Trophoblast cell (in vitro differentiated cells and primary cell): Measurements from ENCODE around the gene TLL2.
A peak's percentile ranks its signal among the peaks of the same experiment; 100 is the strongest.

Experiments
- DNase-seq, 2 donors: peaks; one replicate each; pipeline ENCODE4 v3.0.0-alpha.2; 2016
- H2AFZ ChIP-seq: 2 replicates; pipeline ENCODE4 v1.6.1; 2013; ENCODE audit warnings: low read length, moderate library complexity, mild to moderate bottlenecking; ENCODE audit not compliant: insufficient read depth, poor library complexity
- H2AK5ac ChIP-seq: 2 replicates; pipeline ENCODE4 v1.6.1; 2013; ENCODE audit warnings: mild to moderate bottlenecking, low read length
- H2BK120ac ChIP-seq: 2 replicates; pipeline ENCODE4 v1.6.1; 2013; ENCODE audit warnings: low read length, mild to moderate bottlenecking, moderate library complexity; ENCODE audit not compliant: insufficient read depth, poor library complexity
- H2BK12ac ChIP-seq: 2 replicates; pipeline ENCODE4 v1.6.1; 2013; ENCODE audit warnings: mild to moderate bottlenecking, low read length, moderate library complexity
- H2BK5ac ChIP-seq: 2 replicates; pipeline ENCODE4 v1.6.1; 2013; ENCODE audit warnings: low read length, low read depth, moderate library complexity, mild to moderate bottlenecking; ENCODE audit not compliant: poor library complexity
- H3K14ac ChIP-seq: 2 replicates; pipeline ENCODE4 v1.6.1; 2013; ENCODE audit warnings: mild to moderate bottlenecking, low read length
- H3K18ac ChIP-seq: 2 replicates; pipeline ENCODE4 v1.6.1; 2013; ENCODE audit warnings: mild to moderate bottlenecking, low read length
- H3K23ac ChIP-seq: 2 replicates; pipeline ENCODE4 v1.6.1; 2013; ENCODE audit warnings: low read length
- H3K27ac ChIP-seq: 2 replicates; pipeline ENCODE4 v1.5.1; 2013; ENCODE audit warnings: low read depth, mild to moderate bottlenecking, inconsistent platforms, low read length, moderate library complexity
- H3K27me3 ChIP-seq: 2 replicates; pipeline ENCODE4 v1.6.1; 2013; ENCODE audit warnings: inconsistent platforms, mild to moderate bottlenecking, low read length, moderate library complexity; ENCODE audit not compliant: insufficient read depth
- H3K36me3 ChIP-seq, 2 experiments: 1 replicate in 1 of 2; 2 replicates in 1 of 2; pipeline ENCODE4 v1.6.1; 2013; ENCODE audit warnings: low read length in 2 of 2, mild to moderate bottlenecking in 2 of 2, moderate library complexity in 1 of 2; ENCODE audit not compliant: insufficient read depth in 2 of 2, control insufficient read depth in 1 of 2
- H3K4ac ChIP-seq: 2 replicates; pipeline ENCODE4 v1.6.1; 2013; ENCODE audit warnings: low read depth, mild to moderate bottlenecking, low read length, moderate library complexity
- H3K4me1 ChIP-seq, 2 experiments: 1 replicate in 1 of 2; 2 replicates in 1 of 2; pipeline ENCODE4 v1.6.1; 2013; ENCODE audit warnings: low read length in 2 of 2, mild to moderate bottlenecking in 2 of 2, moderate library complexity in 1 of 2; ENCODE audit not compliant: insufficient read depth in 2 of 2, control insufficient read depth in 1 of 2
- H3K4me2 ChIP-seq: 2 replicates; pipeline ENCODE4 v1.6.1; 2013; ENCODE audit warnings: inconsistent platforms, mild to moderate bottlenecking, low read length, moderate library complexity
- H3K4me3 ChIP-seq: 2 replicates; pipeline ENCODE4 v1.5.1; 2013; ENCODE audit warnings: mild to moderate bottlenecking, low read depth, low read length, inconsistent platforms
- H3K79me1 ChIP-seq: one replicate; pipeline ENCODE4 v1.6.1; 2013; ENCODE audit warnings: low read length
- H3K79me2 ChIP-seq: 2 replicates; pipeline ENCODE4 v1.6.1; 2013; ENCODE audit warnings: low read length, mild to moderate bottlenecking; ENCODE audit not compliant: control insufficient read depth, insufficient read depth, poor library complexity
- H3K9ac ChIP-seq: 2 replicates; pipeline ENCODE4 v1.6.1; 2013; ENCODE audit warnings: mild to moderate bottlenecking, low read length
- H3K9me3 ChIP-seq: 2 replicates; pipeline ENCODE4 v1.6.1; 2013; ENCODE audit warnings: low read depth, mild to moderate bottlenecking, control low read depth, inconsistent platforms, low read length; ENCODE audit not compliant: insufficient read depth
- H4K12ac ChIP-seq: 2 replicates; pipeline ENCODE4 v1.6.1; 2013; ENCODE audit warnings: low read depth, mild to moderate bottlenecking, low read length, moderate library complexity
- H4K8ac ChIP-seq: 2 replicates; pipeline ENCODE4 v1.6.1; 2013; ENCODE audit warnings: low read depth, mild to moderate bottlenecking, low read length, moderate library complexity
- H4K91ac ChIP-seq: one replicate; pipeline ENCODE4 v1.6.1; 2013; ENCODE audit warnings: low read depth, mild to moderate bottlenecking, low read length, moderate library complexity
- WGBS: extraction: QIAGEN DNeasy Blood & Tissue Kit; methylation state at CpG from one replicate; pipeline ENCODE4 v1.1.7; 2013; ENCODE audit warnings: missing lambda C conversion rate; ENCODE audit not compliant: insufficient read length, insufficient coverage; ENCODE audit errors: extremely low coverage; 5-methylcytosine and 5-hydroxymethylcytosine counted together

The TLL2 gene

GRCh38 chr10:96456296-96456840 is 57.4 kb downstream of the TLL2 start:
- Histone ChIP-seq H2AK5ac (no peak overlapping the region), H3K36me3 (no peaks in the 10 kb centered on the region), H2BK5ac (no peak overlapping the region), H3K79me2 (no peaks in the 10 kb centered on the region), H3K14ac (no peak overlapping the region), H2BK120ac (no peak overlapping the region), H3K9me3 (peaks cover 3% of the 10 kb centered on the region), H4K8ac (no peak overlapping the region), H3K27me3 (no peaks in the 10 kb centered on the region), H2BK12ac (no peak overlapping the region), H3K18ac (no peak overlapping the region), H4K91ac (no peak overlapping the region), H3K27ac (no peak overlapping the region), H3K4me1 (no peaks in the 10 kb centered on the region), H3K4me2 (no peak overlapping the region), H3K79me1 (no peaks in the 10 kb centered on the region), H3K23ac (no peak overlapping the region), H3K4me3 (no peak overlapping the region), H3K9ac (no peak overlapping the region), H3K4ac (no peak overlapping the region), H4K12ac (no peak overlapping the region), H2AFZ (no peak overlapping the region)
- WGBS, result no CpG with 5 or more reads among the region's 5 CpGs
- DNase-seq, result no peak

DNA sequence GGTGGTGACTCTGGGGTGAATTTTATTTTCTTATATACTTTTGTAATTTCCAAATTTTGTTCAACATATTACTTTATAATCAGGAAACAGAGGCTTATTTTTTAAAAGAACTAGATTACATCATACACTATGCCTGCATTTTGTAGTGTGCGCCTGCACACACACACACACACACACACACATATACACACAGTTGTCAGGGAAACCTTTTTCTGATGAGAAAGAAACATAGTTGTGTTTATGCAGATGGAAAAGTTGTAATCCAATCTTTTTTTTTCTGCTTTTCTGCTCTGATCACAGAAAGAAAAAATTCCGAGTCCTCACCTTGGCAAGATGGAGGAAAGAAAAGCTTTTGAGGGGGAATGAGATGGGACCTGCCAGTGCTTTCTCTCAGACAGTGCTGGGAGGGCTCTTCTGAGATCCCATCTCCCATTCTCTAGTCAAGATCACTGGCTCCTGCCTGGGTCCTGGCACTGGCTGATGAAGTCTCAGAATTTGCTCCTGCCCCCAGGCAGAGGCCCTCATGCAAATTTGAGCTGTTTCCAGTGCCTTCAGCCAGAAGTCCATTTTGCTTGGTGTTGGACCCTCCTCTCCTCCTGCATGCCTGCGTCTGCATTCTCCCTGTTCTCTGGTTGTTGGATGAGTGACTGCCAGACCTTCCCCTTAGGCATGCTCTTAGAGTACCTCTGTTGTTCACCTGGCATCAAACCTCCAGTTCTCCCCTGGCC is 59.7 kb downstream of the TLL2 start:
- Histone ChIP-seq H3K4me3 (no peak overlapping the region), H4K91ac (no peak overlapping the region), H3K9ac (no peak overlapping the region), H3K18ac (no peak overlapping the region), H3K79me1 (no peaks in the 10 kb centered on the region), H3K27ac (no peak overlapping the region), H4K8ac (no peak overlapping the region), H2BK12ac (no peak overlapping the region), H3K36me3 (no peaks in the 10 kb centered on the region), H3K14ac (no peak overlapping the region), H3K9me3 (no peaks in the 10 kb centered on the region), H2BK5ac (no peak overlapping the region), H3K4ac (no peak overlapping the region), H3K27me3 (no peaks in the 10 kb centered on the region), H3K23ac (no peak overlapping the region), H3K4me2 (no peak overlapping the region), H4K12ac (no peak overlapping the region), H2AK5ac (no peak overlapping the region), H2BK120ac (no peak overlapping the region), H3K4me1 (no peaks in the 10 kb centered on the region), H2AFZ (no peak overlapping the region), H3K79me2 (no peaks in the 10 kb centered on the region)
- WGBS, result no CpG with 5 or more reads among the region's 3 CpGs
- peak in 1 of 2 donors; percentile 58 for DNase-seq

GRCh38 chr10:96452494-96453153 is 61.1 kb downstream of the TLL2 start:
- Histone ChIP-seq H4K91ac (no peak overlapping the region), H2AFZ (no peak overlapping the region), H3K27ac (no peak overlapping the region), H3K4me1 (peaks cover 0 to 4% of the 10 kb centered on the region in 2 experiments), H3K14ac (no peak overlapping the region), H3K18ac (no peak overlapping the region), H2AK5ac (no peak overlapping the region), H3K79me2 (no peaks in the 10 kb centered on the region), H3K9ac (no peak overlapping the region), H3K36me3 (no peaks in the 10 kb centered on the region), H4K12ac (no peak overlapping the region), H3K4ac (no peak overlapping the region), H2BK120ac (no peak overlapping the region), H3K27me3 (no peaks in the 10 kb centered on the region), H2BK12ac (no peak overlapping the region), H3K9me3 (no peaks in the 10 kb centered on the region), H3K4me3 (no peak overlapping the region), H3K23ac (no peak overlapping the region), H2BK5ac (no peak overlapping the region), H3K4me2 (no peak overlapping the region), H4K8ac (no peak overlapping the region), H3K79me1 (no peaks in the 10 kb centered on the region)
- no peak for DNase-seq
- WGBS, result no CpG with 5 or more reads among the region's 7 CpGs

GRCh38 chr10:96450529-96451207 is 63.1 kb downstream of the TLL2 start:
- no peak overlapping the region for H3K18ac ChIP-seq
- no peaks in the 10 kb centered on the region for H3K36me3 ChIP-seq
- no peak overlapping the region for H3K23ac ChIP-seq
- no peak overlapping the region for H2AK5ac ChIP-seq
- H2BK120ac ChIP-seq, result no peak overlapping the region
- H3K79me1 ChIP-seq, result peaks cover under 1% of the 10 kb centered on the region
- no peak overlapping the region for H3K27ac ChIP-seq
- H2BK5ac ChIP-seq, result no peak overlapping the region
- no peak overlapping the region for H3K9ac ChIP-seq
- H4K8ac ChIP-seq, result no peak overlapping the region
- no peaks in the 10 kb centered on the region for H3K9me3 ChIP-seq
- H2AFZ ChIP-seq, result no peak overlapping the region
- WGBS, result no CpG with 5 or more reads among the region's 12 CpGs
- no peak overlapping the region for H3K14ac ChIP-seq
- H4K12ac ChIP-seq, result no peak overlapping the region
- no peak overlapping the region for H4K91ac ChIP-seq
- H2BK12ac ChIP-seq, result no peak overlapping the region
- peaks cover 5 to 12% of the 10 kb centered on the region in 2 experiments for H3K4me1 ChIP-seq
- H3K79me2 ChIP-seq, result no peaks in the 10 kb centered on the region
- no peak overlapping the region for H3K4me3 ChIP-seq
- no peaks in the 10 kb centered on the region for H3K27me3 ChIP-seq
- peak in 1 of 2 donors; percentile 4 for DNase-seq
- H3K4ac ChIP-seq, result no peak overlapping the region
- no peak overlapping the region for H3K4me2 ChIP-seq
